Body of pancreas (tissue), 4 donors: ENCODE results near the gene BICRA. TPM values are rescaled to one million over a fixed set of nuclear protein-coding genes. Genes with fewer than 3 reads are reported as not detected.

ENCODE experiments used
- ATAC-seq: fragments of 150-250 bp; one replicate; pipeline ENCODE4 v1.9.1; 2016
- DNase-seq, 4 donors: peaks; one replicate each; pipeline ENCODE4 v3.0.0-alpha.2; 2019
- H3K27ac ChIP-seq, 4 donors: fragments of 200-600 bp; sonication (generic); 1 replicate in 3 of 4; 2 replicates in 1 of 4; pipeline versions ENCODE4 v1.5.1 to v1.6.1; 2016 to 2019; ENCODE audit warnings: mild to moderate bottlenecking in 1 of 4, mixed read lengths in 1 of 4, moderate library complexity in 1 of 4
- H3K27me3 ChIP-seq, 2 donors: fragments of 200-600 bp; sonication (generic); one replicate each; pipeline ENCODE4 v1.6.0; 2016; ENCODE audit warnings: mild to moderate bottlenecking in 1 of 2
- H3K36me3 ChIP-seq, 2 donors: fragments of 200-600 bp; sonication (generic); replicated peaks in 1 of 2; 2 replicates each; pipeline ENCODE4 v1.5.1; 2016; ENCODE audit warnings: low read depth in 2 of 2; ENCODE audit not compliant: insufficient read depth in 1 of 2
- H3K4me1 ChIP-seq: fragments of 200-600 bp; sonication (generic); one replicate; pipeline ENCODE4 v1.6.0; 2016
- H3K4me3 ChIP-seq, 2 donors: fragments of 200-600 bp; sonication (generic); 1 replicate in 1 of 2; 2 replicates in 1 of 2; pipeline ENCODE4 v1.5.1; 2016 to 2019
- H3K9me3 ChIP-seq, 3 donors: fragments of 200-600 bp; sonication (generic); 1 replicate in 2 of 3; 2 replicates in 1 of 3; pipeline ENCODE4 v1.5.1; 2016
- CTCF ChIP-seq, 7 experiments: fragments of 450-650 bp in 4 of 7; fragments of 200-600 bp in 3 of 7; sonication (generic) in 3 of 7; IDR thresholded peaks; one replicate each; pipeline ENCODE4 v1.5.1; 2016 to 2019; ENCODE audit warnings: antibody characterized with exemption in 7 of 7
- POLR2A ChIP-seq, 3 donors: fragments of 450-650 bp; IDR thresholded peaks; one replicate each; pipeline ENCODE4 v1.6.1; 2016; ENCODE audit warnings: antibody characterized with exemption in 3 of 3, mild to moderate bottlenecking in 2 of 3
- WGBS, 2 donors: methylation state at CpG; one replicate each; pipeline ENCODE4 v1.1.5; 2017; 5-methylcytosine and 5-hydroxymethylcytosine counted together
- intact Hi-C: fragments of 100-400 bp; cut with DNase I; formaldehyde crosslinking; loops from one replicate; pipeline ENCODE4 v1.15.1; 2023
- total RNA-seq, 2 donors: library from RNA; depleted of rRNA; stranded (reverse); fragments of >200 nt; gene quantifications; one replicate each; pipeline ENCODE4 v1.1.0, GENCODE V29; 2016

Gene BICRA
- total RNA-seq, 2 donors from 2014 or later: 2.6 to 26.4 TPM

DNA sequence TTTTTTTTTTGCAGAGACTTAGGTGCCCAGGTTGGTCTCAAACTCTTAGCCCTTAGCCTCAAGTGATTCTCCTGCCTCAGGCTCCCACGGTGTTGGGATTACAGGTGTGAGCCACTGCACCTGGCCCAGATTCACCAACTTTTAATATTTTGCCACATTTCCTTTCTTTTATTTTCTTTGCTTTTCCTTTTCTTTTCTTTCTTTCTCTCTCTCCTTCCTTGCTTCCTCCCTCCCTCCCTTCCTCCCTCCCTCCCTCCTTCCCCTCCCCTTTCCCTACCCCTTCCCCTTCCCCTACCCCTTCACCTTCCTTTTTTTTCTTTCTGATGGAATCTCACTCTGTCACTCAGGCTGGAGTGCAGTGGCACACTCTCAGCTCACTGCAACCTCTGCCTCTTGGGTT lies 35.3 kb downstream of the BICRA start:
- DNase-seq (no peak), ATAC-seq (no peak)
- Histone ChIP-seq H3K4me3 (no peak overlapping the region), H3K36me3 (no peaks in the 10 kb centered on the region), H3K9me3 (no peaks in the 10 kb centered on the region), H3K27ac (no peak overlapping the region), H3K27me3 (no peaks in the 10 kb centered on the region), H3K4me1 (peaks cover 28% of the 10 kb centered on the region)
- TF ChIP-seq CTCF (IDR thresholded peaks at IDR 0.05) (no peak), POLR2A (IDR thresholded peaks at IDR 0.05) (no peak)
- intact Hi-C loops: no loop called here
- WGBS, 2 donors: 94 to 100% methylated on average over 1 of the region's 1 CpG

DNA sequence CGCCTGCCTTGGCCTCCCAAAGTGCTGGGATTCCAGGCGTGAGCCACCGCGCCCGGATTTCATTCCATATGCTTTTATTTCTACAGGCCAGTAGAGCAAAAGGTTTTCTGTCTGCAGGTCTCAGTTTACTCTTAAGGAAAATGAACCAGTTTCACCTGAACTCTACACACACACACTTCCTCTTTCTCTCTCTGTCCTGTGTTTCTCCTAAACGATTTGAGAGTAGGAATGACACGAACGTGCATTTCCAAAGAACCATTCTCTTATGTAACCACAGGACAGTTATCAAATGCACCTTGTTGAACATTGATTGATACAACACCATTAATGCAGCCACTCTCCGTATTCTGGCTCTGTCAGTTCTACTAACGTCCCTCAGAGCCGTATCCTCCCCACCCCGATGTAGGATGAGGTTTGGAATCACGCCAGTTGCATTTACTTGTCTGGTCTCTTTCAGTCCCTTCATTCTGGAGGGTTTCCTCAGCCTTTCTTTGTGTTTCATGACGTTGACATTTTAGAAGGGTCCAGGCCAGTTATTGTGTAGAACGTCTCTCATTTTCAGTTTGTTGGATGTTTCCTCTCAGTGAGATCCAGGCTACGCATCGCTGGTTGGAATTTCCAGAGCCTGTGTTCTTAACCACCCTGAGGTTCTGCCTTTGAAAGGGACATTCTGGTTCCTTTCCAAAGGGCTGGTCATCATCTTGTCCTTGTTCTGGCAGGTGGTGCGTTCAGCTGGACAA lies 36.0 kb downstream of the BICRA start:
- intact Hi-C loops: no loop called here
- no peaks in the 10 kb centered on the region for H3K9me3 ChIP-seq
- H3K4me1 ChIP-seq: peaks cover 28% of the 10 kb centered on the region
- TF ChIP-seq POLR2A (IDR thresholded peaks at IDR 0.05): no peak
- no peak for TF ChIP-seq CTCF (IDR thresholded peaks at IDR 0.05)
- no peak for DNase-seq
- H3K27ac ChIP-seq: peak overlapping the region in 2 of 4 donors; percentile 6 to 41
- H3K36me3 ChIP-seq: no peaks in the 10 kb centered on the region
- H3K4me3 ChIP-seq: no peak overlapping the region
- H3K27me3 ChIP-seq: no peaks in the 10 kb centered on the region
- 56 to 72% methylated on average over 18 of the region's 18 CpGs for WGBS, 2 donors
- ATAC-seq: no peak

- Histone ChIP-seq H3K27ac (no peak overlapping the region), H3K4me3 (no peak overlapping the region), H3K4me1 (peaks cover 28% of the 10 kb centered on the region), H3K36me3 (no peaks in the 10 kb centered on the region), H3K9me3 (no peaks in the 10 kb centered on the region), H3K27me3 (no peaks in the 10 kb centered on the region)
- ATAC-seq (no peak), DNase-seq (no peak)
- WGBS, 2 donors: 96% methylated on average over 7 of the region's 7 CpGs
- TF ChIP-seq POLR2A (IDR thresholded peaks at IDR 0.05): no peak
- no peak for TF ChIP-seq CTCF (IDR thresholded peaks at IDR 0.05)
- intact Hi-C loops: no loop called here
Measured at GRCh38 chr19:47646924-47647323, 38.0 kb downstream of the BICRA start.

- no peaks in the 10 kb centered on the region for H3K36me3 ChIP-seq
- TF ChIP-seq CTCF (IDR thresholded peaks at IDR 0.05) (no peak), POLR2A (IDR thresholded peaks at IDR 0.05) (no peak)
- intact Hi-C loops: no loop called here
- no peak overlapping the region for H3K27ac ChIP-seq
- H3K27me3 ChIP-seq: no peaks in the 10 kb centered on the region
- DNase-seq (no peak), ATAC-seq (no peak)
- peaks cover 26% of the 10 kb centered on the region for H3K4me1 ChIP-seq
- H3K9me3 ChIP-seq: no peaks in the 10 kb centered on the region
- 94 to 96% methylated on average over 1 of the region's 1 CpG for WGBS, 2 donors
- no peak overlapping the region for H3K4me3 ChIP-seq
Measured at GRCh38 chr19:47649588-47649987, 40.7 kb downstream of the BICRA start.

- Histone ChIP-seq H3K9me3 (no peaks in the 10 kb centered on the region), H3K27me3 (no peaks in the 10 kb centered on the region), H3K4me1 (peaks cover 17% of the 10 kb centered on the region), H3K36me3 (no peaks in the 10 kb centered on the region), H3K4me3 (no peak overlapping the region), H3K27ac (no peak overlapping the region)
- intact Hi-C loops: loop anchor here (5.0 kb wide), 1 partner anchor 38 kb away; no protein-coding TSS in a partner anchor
- ATAC-seq (no peak), DNase-seq (no peak)
- 95 to 99% methylated on average over 7 of the region's 7 CpGs for WGBS, 2 donors
- TF ChIP-seq CTCF (IDR thresholded peaks at IDR 0.05) (no peak), POLR2A (IDR thresholded peaks at IDR 0.05) (no peak)
Measured at GRCh38 chr19:47650700-47651099, 41.8 kb downstream of the BICRA start.
